ENCODE data around the gene NUP107.
A peak's percentile ranks its signal among the peaks of the same experiment; 100 is the strongest.
"Not testable (repeated sequence)": the region's sequence is repeated elsewhere in the genome, so short reads cannot be mapped to it uniquely, and the experiment has no call there.

NUP107 gene

GRCh38 chr12:68686595-68687521 is at the start of gene NUP107:
Gene NUP107 (plus strand): TSS chr12:68686978. CDS start chr12:68687066, 88 bp downstream.
- DNase-seq (ENCODE audit: low spot score), result peak; percentile 97

- not testable (repeated sequence) for DNase-seq (ENCODE audit: low spot score)
These were observed 49.3 kb upstream of the NUP107 start for GRCh38 chr12:68637439-68637838.

DNA sequence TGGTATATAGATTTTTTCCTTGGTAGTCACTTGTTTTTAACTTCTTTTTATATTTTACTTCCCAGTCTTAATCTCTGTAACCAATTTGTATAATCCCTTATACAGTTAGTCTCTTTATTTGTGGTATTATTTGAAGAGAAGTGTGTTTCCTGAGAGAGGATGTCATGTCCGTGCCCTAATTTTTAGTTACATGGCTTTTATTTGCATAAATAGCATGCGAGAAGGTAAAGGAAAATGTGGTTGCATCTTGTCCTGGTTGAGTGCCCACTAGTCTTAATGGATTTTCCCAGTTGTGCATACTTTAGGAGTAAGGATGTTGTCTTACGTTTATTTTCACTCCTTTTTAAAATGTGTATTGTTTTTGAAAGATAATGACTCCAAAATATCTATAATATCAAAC is 48.6 kb upstream of the NUP107 start:
- DNase-seq (ENCODE audit: low spot score), result no peak

GRCh38 chr12:68638721-68639395 is 47.9 kb upstream of the NUP107 start:
- no peak for DNase-seq (ENCODE audit: low spot score)

- DNase-seq (ENCODE audit: low spot score), result no peak
These were observed 47.4 kb upstream of the NUP107 start for GRCh38 chr12:68639396-68639767.

DNA sequence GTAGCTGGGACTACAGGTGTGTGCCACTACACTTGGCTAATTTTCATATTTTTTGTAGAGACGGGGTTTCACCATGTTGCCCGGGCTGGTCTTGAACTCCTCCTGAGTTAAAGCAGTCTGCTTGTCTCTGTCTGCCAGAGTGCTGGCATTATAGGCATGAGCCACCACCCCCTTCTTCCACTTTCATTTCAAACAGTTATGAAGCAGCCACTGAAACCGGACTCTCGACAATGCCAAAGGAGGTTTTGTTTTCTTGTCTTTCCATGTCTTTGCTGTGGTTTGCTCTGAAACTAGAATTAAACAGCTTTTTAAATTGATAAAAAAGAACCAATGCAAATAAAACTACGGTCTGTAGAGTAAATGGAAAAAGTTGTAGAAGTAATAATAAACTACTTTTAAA is 45.6 kb upstream of the NUP107 start:
- DNase-seq (ENCODE audit: low spot score), result peak; percentile 35

- no peak for DNase-seq (ENCODE audit: low spot score)
These were observed 40.3 kb upstream of the NUP107 start for GRCh38 chr12:68646484-68646883.

DNA sequence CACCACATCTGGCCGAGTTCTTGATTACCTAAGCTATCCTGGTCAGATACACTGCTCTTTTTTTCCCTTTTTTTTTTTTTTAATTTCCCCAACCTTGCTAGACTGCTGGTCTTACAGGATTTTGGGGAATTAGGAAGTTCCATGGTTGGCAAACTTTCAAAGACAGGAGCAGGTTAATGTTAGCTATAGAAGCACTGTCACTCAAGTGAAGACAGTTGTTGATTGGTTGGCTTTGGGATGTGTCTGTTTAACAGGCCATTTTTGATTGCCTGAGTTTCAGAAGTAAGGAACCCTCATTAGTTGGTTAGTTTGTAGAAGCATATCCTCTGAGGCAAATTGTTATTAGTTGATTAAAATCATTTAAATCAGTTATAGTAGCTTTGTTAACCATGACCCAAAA is 39.3 kb upstream of the NUP107 start:
- no peak for DNase-seq (ENCODE audit: low spot score)

DNA sequence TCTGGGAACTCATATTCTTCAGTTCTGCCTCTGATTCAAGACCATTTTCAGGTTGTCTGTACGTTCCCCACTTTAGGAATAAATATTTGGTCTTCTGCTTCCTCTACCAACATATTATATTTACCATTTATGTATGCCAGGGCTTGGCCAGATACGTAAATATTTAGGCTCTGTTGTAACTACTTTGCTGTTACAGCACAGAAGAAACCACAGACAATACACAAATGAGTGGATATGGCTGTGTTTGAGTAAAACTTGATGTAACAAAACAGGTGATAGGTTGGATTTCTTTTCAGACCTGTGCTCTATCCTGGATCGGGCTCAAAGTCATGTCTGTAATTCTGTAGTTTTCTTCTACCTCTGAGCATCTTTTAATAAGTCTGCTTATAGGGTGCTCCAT is 38.6 kb upstream of the NUP107 start:
- no peak for DNase-seq (ENCODE audit: low spot score)

- no peak for DNase-seq (ENCODE audit: low spot score)
These were observed 21.7 kb upstream of the NUP107 start for GRCh38 chr12:68665016-68665569.

GRCh38 chr12:68667291-68667690 is 19.5 kb upstream of the NUP107 start:
- DNase-seq (ENCODE audit: low spot score), result no peak

GRCh38 chr12:68667896-68668295 is 18.9 kb upstream of the NUP107 start:
- DNase-seq (ENCODE audit: low spot score), result no peak

- no peak for DNase-seq (ENCODE audit: low spot score)
These were observed 15.6 kb upstream of the NUP107 start for GRCh38 chr12:68671179-68671578.

DNA sequence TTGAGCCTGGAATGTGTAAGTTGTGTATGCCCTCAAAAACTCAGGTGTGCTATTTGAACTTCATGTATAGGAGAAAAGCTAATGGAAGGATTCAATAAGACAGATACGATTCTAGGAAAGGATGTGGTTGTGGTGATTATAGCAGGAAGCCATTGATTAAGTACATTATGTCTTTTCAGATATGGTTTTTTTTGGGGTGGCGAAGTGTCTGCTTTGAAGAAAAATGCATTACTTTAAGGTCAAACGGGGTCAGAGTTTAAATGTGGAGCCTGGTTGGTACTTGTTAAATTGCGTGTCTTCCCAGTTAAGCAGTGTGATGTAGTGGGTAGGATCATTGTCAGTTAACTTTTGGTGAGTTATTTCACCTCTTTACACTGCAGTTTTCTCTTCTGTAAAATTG is 13.0 kb upstream of the NUP107 start:
- peak; percentile 55 for DNase-seq (ENCODE audit: low spot score)

GRCh38 chr12:68674376-68674775 is 12.4 kb upstream of the NUP107 start:
- no peak for DNase-seq (ENCODE audit: low spot score)

- peak; percentile 71 for DNase-seq (ENCODE audit: low spot score)
These were observed 11.5 kb upstream of the NUP107 start for GRCh38 chr12:68675101-68675842.

DNA sequence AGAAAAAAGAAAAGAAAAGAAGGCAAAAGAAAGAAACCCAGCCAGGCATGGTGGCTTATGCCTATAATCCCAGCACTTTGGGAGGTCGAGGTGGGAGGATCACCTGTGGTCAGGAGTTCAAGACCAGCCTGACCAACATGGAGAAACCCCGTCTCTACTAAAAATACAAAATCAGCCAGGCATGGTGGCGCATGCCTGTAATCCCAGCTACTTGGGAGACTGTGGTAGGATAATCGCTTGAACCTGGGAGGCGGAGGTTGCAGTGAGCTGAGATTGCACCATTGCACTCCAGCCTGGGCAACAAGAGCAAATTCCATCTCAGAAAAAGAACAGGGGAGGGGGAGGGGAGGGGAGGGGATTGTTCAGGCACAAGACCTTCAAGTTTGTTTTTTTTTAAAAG is 9.9 kb upstream of the NUP107 start:
- not testable (repeated sequence) for DNase-seq (ENCODE audit: low spot score)

GRCh38 chr12:68686262-68686594 is 550 bp upstream of the NUP107 start:
- no peak for DNase-seq (ENCODE audit: low spot score)

GRCh38 chr12:68695454-68695853 is 8.7 kb downstream of the NUP107 start:
- no peak for DNase-seq (ENCODE audit: low spot score)

DNA sequence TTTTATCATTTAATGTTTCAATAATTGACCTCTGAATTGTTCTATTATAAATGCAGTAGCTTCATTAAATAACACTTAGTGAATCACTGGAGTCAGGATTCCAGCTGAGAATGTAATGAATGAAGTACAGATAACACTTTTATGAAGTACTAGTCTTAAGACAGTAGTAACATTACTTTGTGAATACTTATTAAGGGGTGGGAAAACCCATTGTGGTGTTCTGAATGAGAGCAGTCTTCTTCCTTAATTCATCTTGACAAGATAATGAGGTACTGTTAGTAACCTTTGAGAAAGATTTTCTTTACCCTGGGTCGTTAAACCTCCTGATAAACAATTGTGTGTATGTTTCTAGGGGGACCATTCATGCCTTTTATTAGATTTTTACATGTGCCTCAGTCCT is 12.7 kb downstream of the NUP107 start:
- no peak for DNase-seq (ENCODE audit: low spot score)

DNA sequence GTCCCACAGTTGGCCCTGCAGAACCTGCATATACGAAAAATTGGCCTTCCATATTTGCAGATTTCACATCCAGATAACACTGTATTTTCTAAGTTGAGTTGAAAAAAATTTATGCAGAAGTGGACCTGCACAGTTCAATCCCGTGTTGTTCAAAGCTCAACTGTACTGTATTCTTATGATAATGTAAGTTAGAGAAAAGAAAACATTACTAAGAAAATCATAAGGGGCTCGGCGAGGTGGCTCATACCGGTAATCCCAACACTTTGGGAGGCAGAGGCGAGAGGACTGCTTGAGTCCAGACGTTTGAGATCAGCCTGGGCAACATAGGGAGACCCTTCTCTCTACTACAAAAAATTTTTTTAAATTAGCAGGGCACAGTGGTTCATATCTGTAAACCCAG is 41.0 kb downstream of the NUP107 start:
- no peak for DNase-seq (ENCODE audit: low spot score)

DNA sequence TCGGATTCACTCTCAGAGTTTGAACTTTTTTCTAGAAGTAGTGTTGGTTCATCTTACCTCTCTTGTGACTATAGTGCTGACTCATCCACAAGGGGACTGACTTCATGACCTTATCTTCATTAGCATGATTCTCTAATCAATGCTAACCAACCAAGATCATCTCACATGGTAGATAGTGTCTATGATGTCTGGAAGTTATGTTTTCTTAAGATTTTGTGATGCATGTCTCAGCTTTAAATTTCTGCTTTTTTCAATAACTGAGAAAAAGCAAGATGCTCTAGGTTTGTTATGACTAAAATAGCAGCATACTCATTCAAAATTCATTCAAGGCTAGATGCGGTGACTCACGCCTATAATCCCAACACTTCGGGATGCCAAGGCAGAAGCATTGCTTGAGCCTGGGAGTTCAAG is 46.9 kb downstream of the NUP107 start:
- DNase-seq (ENCODE audit: low spot score), result no peak

- DNase-seq (ENCODE audit: low spot score), result no peak
These were observed 53.1 kb downstream of the NUP107 start for GRCh38 chr12:68739891-68740290.
